ENCODE data around the gene NECTIN1.

The NECTIN1 gene

DNA sequence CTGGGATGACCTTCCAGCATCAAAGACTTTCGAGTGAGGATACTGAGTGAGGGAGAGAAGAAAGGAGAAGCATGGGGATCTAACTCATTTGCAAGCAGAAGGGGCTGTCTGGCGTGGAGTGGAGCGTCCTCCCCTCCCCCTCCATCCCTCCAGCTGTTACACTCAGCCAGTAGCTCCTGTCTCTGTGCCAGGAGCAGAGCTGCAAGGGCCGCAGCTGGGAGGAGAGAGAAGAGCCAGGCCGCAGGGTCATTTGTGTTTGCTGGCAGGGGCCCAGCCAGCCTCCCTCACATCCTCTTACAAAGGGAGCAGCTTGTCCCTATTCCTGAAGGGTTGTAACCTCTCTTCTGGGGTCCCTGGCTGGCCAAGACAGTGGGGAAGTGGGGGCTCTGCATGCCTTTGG lies 57.9 kb downstream of the NECTIN1 start:
- DNase-seq: no peak

DNA sequence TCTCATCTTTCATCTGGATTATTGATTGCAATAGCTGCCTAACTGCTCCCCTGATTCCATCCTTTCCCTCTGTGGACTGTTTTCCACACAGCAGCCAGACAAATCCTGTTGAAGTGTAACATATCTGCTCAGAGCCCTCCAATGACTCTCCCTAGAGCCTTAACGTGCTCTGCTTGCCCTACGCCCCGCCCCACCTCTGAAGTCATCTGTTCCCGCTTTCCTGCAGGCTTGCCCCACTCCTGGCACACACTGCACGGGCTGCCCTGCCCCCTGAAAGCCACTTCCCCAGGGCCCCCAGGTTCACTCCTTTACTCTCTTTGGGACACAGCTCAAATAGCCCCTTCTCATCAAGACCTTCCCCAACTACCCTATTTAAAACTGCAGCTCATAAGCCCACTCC lies 59.5 kb downstream of the NECTIN1 start:
- no peak for DNase-seq

DNA sequence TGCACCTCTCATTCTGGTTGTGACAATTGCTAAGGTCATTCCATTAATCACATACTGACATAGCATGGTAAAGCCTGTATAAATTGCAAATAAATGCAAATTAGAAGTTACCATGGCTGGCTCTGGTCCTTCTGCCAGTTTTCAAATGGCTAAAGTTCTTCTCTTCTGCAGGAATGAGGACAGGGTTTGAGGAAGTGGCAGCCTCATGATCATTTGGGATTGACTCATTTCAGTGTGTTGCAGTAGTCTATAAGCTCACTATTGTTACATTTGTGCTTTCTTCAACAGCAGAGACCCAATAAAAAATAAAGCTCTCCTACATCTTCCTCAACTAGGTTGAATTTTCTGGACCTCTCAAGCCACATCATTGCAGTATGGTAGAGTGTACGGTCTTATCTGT lies 60.3 kb downstream of the NECTIN1 start:
- peak; percentile 58 to 83 (median 76) for DNase-seq

DNA sequence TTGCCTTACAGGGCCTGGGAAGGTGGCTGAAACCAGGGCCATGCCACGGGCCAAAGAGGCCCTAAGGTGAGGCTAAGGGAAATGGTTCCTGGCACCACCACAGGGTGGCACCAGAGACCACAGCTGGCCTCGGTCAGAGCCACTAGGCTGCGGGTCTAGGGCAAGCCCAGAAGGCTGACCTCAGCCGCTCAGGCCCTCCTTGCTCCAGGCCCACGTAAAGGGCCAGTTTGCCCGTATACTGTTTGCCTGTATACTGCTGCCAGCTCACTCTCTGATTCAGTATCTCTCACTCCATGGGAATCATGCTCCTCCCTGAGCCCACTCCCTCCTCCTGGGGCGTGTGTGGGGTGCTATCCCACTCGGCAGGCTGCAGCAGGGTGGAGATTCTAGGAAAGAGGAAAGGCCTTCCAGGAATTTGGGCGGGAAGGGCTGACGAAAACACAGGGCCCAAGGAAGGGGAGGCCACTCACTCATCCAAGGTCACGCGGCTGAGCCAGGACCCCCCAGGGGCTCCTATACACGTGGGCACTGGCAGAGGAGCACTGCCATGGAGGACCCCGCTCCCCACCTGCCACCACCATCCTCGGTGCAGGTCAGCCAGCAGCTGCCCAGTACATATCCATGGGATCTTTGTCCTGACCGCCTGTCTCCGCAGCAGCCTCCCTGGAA lies 62.4 kb downstream of the NECTIN1 start:
- peak; percentile 82 to 89 (median 88) for DNase-seq

DNA sequence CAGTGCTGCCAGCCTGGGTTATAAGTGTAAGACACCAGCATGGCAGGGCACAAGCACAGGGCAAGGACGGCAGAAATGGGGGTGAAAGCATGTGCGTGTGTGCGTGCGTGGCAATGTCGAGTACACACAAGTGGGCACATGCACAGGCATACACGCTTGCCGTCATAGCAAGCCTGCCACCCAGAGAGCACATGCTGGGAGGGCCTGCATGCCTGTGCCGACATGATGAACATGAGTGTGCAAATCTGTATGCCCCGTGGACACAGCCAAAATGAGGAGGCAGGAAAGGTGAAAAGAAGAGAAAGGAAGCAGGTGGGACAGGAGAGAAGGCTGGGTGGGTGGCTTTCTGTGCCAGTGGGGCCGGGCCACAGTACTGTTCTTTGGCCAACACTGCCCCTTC lies 62.9 kb downstream of the NECTIN1 start:
- DNase-seq: no peak

DNA sequence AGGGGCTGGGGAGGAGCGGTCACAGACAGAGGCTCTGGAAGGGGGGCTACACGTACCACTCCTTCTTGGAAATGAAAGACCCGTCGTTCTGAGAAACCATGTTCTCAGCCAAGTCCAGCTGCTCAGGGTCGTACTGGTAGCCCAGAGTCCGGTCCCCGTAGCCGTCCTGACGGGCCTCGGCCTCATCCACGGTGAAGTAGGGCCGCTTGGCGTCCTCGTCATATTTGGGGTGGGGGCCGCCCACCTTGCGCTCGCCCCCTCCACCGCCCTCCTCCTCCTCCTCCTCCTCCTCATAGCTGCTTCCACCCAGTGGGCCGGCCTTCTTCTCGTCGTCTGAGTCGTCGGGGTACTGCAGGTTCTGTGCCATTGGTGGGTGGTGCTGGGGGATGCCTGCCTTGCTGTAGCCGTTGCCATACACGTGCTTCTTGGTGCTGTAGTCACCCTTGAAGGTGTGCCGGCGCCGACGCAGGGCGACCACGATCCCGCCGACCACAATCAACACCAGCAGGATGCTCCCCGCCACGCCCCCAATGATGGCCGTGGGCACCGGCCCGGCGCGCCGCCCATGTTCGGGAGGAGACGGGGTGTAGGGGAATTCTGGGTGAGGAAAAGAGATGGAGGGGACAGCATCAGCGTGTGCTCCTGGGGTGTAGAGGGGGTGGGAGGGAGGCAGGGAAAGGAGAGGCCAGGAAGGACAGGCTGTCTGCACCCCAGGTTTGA lies 64.1 kb downstream of the NECTIN1 start:
- no peak for DNase-seq

DNA sequence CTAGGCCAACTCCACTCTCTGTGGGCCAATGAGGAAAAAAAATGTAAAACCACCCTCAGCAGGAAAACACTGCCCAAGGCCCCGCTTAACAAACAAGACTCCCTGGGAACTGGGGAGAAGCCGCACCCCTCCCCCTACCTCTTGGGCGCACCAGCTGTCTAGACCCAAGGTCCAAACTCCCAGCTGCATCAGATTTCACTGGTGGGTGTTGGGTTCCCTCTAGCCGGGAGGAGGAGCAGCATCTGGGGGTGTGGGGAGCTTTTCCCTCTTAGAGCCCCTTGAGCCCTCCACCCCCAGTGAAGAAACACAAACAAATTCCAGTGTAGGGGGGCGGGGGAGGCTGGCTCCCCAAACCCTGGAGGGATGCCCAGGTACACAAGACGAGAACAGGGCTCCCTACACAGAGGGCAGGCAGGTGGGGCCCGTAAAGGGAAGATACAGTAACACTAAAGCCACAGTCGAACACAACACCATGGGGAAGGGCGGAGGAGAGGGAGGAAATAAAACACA lies 64.9 kb downstream of the NECTIN1 start:
- DNase-seq: no peak

DNA sequence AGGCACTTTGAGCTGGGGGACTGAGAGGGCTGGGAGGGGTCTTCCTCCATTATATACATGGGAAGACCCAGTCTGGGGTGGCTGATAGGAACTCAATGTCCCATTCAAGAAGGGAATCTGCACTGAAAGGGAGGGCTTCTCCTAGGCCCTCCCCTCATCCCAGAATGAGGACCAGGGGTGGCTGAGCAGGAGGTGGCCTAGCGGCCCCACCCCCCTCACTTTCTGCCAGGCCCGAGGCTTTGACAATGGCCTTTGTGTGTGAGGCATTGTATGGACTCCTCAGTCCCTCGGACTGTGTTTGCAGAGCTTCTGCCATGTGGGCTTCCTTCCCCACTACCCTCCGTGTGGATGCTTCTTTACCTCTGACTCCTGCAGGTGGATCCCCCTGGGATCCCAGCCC lies 65.7 kb downstream of the NECTIN1 start:
- DNase-seq: no peak

DNA sequence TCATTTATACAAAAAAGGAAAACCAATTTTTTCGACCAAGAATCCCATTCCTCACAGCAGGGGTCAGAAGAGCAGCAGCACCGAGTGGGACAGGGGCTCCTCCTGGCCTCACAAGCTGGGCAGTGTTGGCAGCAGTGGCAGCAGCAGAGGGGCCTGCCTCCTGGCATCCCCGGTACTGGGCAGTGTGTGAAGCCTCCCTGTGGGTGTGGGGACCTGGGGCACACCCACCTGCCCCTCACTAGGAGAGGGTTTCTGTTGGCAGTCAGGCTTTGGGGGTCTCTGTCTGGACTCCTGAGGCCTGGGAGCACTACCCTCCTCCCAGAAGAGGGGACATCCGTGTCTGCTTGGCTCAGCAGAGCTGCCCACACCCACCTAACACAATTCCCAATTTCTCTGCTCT lies 67.8 kb downstream of the NECTIN1 start:
- no peak for DNase-seq

DNA sequence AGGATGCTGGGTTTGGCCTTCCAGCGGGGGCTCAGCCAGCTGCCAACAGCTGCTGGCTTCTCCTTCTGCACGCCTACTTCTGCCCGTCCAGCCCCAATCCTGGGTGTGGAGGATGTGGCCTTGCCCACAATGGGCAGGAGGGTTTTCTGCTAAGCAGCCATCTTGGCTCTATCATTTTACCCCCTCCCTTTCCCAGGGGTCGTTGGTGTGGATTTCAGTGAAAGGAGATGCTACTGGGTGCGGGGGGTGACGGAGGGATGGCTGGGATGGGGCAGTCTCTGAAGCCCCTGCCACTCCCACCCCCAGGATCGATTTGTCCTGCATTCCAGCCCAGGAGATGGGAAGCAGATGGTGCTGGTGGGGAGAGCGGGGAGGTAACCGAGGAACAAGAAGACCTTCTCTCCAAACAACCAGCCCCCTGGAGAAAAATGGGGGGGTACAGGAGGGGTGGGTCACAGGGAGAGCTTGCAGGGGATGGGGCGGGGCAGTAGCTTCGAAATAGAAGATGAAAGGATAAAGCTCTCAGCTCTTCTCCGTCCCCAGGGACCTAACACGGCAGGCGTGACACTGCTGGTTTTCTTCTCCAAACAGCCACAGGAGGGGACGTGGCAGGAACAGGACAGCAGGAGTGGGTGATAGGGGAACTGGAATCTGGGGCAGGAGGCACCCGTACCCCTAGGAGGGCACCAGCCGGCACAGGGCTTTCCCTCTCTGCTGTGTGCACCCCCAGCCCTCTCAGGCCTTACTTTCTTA lies 68.9 kb downstream of the NECTIN1 start:
- DNase-seq: no peak

DNA sequence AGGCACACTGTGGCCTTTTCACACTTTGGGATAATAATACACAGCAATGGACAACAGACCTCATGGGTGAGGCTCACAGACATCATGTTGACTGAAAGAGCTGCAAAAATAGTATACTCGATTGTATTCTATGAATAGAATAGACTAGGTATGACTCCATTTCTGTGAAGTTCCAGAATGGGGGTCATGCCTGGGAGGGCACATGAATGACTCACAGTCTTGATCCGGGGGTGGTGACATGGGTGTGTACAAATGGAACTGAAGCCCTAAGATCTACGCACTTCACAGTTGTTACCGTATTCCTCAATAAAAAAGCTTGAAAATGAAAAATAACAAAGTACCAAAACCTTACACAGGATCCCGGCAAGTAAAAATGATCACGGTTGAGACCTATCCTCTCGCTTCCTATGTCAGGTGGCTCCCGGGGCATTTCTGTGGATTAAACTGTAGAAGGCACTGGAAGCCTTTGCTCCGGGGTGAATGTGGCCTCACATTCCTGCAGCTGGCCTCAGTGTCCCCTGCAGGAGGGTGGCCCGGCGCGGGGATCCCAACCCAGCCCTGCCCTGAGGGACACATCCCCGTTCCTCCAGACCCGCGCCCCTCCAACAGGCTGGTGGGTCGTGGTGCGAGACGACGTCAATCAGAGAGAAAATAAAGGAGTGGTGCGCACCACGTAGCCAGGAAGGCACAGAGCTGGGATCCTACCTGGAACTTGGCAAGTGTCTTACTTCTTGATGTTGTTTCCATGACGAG lies 75.9 kb downstream of the NECTIN1 start:
- DNase-seq: no peak

DNA sequence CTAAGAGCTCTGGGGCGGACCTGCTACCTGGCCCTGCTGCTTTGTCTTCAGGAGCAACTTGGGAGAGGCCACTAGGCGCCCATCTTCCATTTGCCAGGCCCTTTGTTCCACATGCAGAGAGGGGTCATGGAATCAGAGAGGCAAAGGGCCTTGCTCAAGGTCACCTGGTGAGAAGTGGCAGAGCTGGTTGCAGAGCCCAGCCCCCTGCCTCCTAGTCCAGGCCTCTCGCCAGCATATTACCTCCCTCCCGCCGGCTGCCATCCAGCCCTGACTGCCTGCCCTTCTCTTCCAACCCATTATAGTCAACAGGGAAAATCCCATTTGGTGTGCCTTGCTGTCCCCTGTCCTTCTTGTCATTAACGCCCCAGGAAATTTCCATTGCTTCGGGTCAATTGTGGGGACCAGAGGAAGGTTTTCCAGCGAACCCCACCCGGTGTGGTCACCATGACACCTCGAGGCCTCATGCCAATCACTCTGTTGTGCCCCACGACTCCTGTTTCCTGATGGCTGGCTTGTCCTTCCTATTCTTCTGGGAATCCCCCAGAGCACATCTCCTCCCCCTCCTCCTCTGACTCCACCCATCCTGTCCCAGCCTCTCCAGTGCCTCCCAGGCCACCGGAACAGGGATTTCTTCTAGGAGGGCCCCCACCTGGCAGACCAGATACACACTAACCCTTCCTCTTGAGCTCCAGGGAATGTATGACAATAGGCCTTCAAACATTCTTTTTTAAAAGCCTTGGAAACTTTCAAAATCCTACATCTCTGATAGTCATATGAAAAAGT lies 77.0 kb downstream of the NECTIN1 start:
- DNase-seq: no peak

DNA sequence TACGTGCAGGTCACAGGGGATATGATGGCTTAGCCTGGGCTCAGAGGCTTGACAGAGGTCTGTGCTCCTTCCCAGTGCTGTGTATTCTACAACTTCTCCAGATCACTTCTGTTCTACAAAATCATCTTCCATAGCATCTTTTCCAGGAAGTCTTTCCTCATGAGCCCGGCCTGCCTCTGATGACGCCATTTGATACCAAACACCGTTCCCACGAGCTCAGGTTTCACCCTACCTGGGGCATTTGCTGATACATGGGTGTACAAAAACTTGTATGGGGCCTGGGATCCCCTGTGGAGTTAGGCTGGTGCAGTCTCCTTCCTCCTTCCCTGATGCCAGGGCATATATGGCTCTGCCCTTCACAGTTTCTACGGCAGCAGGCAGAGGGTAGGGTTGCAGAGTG lies 78.7 kb downstream of the NECTIN1 start:
- DNase-seq: no peak

DNA sequence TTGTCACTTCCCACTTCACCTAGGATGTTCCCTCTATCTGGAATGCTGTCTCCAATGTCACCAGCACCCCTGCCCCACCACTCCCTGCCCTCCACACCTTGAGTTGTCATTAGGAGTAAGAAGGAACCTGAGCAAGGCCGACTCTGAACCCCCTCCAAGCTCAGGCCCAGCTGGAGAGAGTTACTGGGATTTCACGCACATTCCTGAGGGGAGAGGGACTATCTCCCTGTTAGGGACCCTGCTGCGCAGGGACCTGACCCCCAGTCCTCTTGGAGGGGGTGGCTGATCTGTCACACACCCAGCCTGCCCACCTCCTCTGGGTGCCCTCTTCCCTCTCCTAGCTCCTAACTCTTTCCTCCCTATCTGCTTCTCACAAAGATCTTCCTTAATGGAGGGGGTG lies 81.7 kb downstream of the NECTIN1 start:
- DNase-seq: no peak

DNA sequence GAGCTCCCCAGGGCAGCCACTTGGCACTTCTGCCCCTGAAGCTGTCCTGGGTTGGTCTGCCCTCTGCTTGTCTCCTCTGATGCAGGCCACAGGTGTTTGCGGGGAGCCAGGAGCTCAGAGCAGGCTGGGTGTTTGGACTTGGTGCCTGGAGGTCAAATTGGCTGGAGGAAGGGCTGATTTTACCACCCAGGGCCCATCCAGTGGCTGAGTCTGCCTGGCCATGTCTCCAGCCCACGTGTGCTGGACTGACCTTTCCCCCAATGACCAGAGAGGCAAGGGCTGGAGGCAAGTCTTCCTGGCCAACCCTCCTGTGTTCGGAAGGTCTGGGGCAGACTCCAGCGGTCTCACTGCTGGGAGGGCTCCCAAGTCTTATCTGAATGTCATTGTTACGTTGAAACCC lies 84.0 kb downstream of the NECTIN1 start:
- no peak for DNase-seq

DNA sequence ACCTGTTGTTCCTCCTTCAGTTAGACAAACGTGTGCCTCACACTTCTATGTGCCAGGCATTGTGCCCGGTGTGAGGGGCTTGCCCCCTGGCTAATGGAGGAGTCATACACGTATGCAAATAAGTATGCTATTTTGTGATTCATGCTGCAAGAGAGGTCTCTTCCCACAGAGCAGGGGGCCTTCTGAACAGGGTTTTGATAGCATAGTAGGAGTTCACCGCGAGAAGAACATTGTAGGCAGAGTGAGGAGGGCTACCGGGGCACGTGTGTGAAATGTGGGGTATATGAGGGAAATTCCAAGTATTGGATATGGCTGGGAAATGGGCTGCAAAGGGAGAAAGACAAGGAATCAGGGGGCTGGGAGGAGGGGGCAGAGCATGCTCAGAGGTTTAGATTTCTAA lies 84.5 kb downstream of the NECTIN1 start:
- no peak for DNase-seq

DNA sequence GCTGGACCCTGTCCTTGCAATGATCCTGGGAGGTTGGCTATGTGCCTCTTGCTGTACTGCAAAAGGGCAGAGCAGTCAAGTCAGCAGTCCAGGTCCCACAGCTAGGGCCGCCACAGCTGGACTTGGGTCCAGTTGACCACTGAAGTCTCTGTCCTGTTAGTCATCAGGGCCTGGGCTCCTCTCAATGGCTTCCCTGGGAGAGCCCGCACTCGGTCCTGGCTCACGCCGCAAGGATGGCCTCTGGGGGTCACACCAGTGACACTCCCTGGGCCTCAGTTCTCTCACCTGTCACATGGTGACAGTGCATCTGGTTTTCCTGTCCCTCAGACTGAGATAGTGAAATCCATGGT lies 85.1 kb downstream of the NECTIN1 start:
- DNase-seq: no peak

DNA sequence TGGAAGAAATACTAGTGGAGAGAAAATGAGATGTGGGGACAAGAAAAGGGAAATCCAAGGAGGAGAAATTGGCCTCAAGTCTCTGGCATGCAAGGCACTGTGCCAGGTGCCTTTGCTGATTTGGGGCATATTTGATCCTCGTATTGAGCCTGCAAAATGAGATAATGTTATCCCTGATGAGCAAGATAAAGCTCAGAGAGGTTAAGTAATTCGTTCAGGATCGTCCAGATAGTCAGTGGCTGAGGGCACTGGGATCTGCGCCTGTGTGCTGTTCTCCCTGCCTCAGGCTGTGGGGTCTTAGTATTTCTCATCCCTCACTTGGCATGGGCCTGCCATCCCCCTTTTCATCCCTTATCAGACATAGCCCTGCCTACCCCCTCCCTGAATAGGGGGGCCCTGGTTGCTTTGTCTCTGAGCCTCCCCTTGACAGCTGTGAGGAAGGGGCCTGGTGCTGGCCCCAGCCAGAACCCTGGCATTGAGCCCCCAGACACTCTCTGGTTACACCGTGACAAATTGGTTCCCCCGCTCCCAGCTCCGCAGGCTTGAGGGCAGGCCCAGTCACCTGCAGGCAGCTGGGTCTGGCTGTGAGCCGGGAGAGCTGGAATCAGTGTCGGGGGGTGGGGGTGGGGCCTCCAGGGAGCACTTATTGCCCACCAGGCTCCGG lies 85.7 kb downstream of the NECTIN1 start:
- no peak for DNase-seq

DNA sequence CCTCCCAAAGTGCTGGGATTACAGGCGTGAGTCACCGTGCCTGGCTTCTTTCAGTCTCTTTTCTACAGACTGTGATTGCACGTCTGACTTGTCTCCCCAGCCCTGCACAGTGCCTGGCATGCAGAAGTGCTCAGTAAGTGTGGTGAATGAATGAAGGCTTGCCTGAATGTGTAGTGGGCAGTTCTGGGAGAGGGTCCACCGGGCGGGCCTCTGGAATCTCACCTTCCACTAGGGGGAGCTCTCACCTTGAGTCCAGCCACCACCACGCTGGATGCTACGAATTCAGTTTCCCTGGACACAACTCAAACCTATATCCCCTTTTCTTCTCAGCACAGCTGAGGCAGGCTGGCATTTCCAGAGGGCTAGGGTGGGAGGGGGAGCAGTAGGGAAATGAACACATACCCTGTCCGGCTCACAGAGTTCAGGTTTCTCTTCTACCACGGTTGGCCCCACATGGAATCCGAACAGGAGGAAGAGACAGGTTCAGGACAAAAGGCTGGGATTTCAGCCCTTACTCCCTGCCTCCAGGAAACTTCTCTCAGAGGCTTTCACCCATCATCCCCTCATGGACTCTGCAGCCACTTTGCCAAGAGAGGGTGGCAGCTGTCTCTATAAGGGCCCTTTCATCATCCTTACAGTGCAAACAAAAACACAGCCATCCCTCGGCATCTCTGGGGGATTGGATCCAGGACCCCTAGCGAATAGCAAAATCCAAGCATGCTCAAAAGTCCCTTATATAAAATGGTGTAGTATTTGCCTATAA lies 86.8 kb downstream of the NECTIN1 start:
- peak; percentile 33 to 66 (median 49) for DNase-seq

DNA sequence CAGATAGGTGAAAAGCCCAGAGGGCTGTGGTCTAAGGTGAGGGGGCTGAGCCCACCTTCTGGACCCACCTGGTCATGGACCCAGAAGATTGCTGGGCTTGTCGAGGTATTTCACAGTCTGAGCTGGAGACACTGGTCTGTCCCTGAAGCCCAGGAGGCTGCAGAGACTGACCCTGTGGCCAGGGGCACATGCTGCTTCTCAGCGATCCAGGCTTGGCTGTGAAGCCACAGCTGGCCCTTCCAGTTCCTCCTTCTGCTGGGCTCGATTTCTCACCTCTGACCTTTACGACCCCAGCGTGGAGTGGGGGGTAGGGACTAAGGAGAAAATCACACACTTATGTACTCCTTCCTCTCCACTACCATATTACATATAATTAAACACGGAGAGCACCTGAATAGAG lies 88.5 kb downstream of the NECTIN1 start:
- peak; percentile 32 to 65 (median 58) for DNase-seq
